Neural crest cell (in vitro differentiated cells): Measurements from ENCODE around the gene DIPK2A. TPM values are rescaled to one million over a fixed set of nuclear protein-coding genes. Genes with fewer than 3 reads are reported as not detected.
A peak's percentile ranks its signal among the peaks of the same experiment; 100 is the strongest.

Experiments used
- DNase-seq: peaks from one replicate; pipeline ENCODE4 v3.0.0; 2021; ENCODE audit warnings: low read depth, mixed read lengths, low spot score
- H3K27ac Mint-ChIP-seq: one replicate; pipeline ENCODE4 v1.8.0; 2021; ENCODE audit warnings: mild to moderate bottlenecking, mixed read lengths; ENCODE audit not compliant: unreplicated experiment
- H3K27me3 Mint-ChIP-seq: 2 replicates; pipeline ENCODE4 v1.8.0; 2021; ENCODE audit warnings: low read depth, mild to moderate bottlenecking, mixed read lengths
- H3K36me3 Mint-ChIP-seq: 2 replicates; pipeline ENCODE4 v1.8.0; 2021; ENCODE audit warnings: low read depth, mild to moderate bottlenecking, mixed read lengths
- H3K4me1 Mint-ChIP-seq: 2 replicates; pipeline ENCODE4 v1.8.0; 2021; ENCODE audit warnings: mixed read lengths
- H3K4me3 Mint-ChIP-seq: one replicate; pipeline ENCODE4 v1.8.0; 2021; ENCODE audit warnings: mild to moderate bottlenecking, mixed read lengths
- H3K9me3 Mint-ChIP-seq: 2 replicates; pipeline ENCODE4 v1.8.0; 2021; ENCODE audit warnings: mixed read lengths
- CTCF ChIP-seq: fragments of 200-600 bp; sonication (generic); conservative IDR thresholded peaks from 2 replicates; pipeline ENCODE4 v1.5.0; 2021; ENCODE audit warnings: antibody characterized with exemption, mild to moderate bottlenecking
- total RNA-seq: library from RNA; stranded (reverse); gene quantifications from 2 replicates; pipeline ENCODE4 v1.2.1, GENCODE V29; 2021

The DIPK2A gene
- total RNA-seq, 1 donor from 2014 or later = 15.5 TPM

GRCh38 chr3:143970773-143971358, 757 bp upstream of the DIPK2A start:
- Mint-ChIP-seq H3K27ac (peak overlapping the region; percentile 99), H3K4me3 (peak overlapping the region; percentile 96)
- TF ChIP-seq CTCF = peak; percentile 19

DNA sequence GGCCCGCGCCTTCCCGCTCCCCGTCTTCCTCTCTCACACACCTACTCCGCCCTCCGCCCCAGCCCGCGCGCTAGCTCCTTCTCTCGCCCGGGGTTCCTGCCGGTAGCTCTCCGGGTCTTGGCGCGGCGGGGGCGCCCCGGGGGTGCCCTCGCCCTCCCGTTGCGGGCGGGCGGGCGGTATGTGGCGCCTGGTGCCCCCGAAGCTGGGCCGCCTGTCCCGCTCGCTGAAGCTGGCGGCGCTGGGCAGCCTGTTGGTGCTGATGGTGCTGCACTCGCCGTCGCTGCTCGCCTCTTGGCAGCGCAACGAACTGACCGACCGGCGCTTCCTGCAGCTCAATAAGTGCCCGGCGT, 507 bp downstream of the DIPK2A start:
- Mint-ChIP-seq H3K27ac (peak overlapping the region; percentile 6), H3K27me3 (no peaks in the 10 kb centered on the region), H3K4me1 (peaks cover 39% of the 10 kb centered on the region), H3K9me3 (no peaks in the 10 kb centered on the region), H3K36me3 (no peaks in the 10 kb centered on the region), H3K4me3 (peak overlapping the region; percentile 96)
- DNase-seq = no peak
- no peak for TF ChIP-seq CTCF

More at GRCh38 chr3:143970773-143971358, 757 bp upstream of the DIPK2A start:
- Mint-ChIP-seq H3K36me3 (no peaks in the 10 kb centered on the region), H3K4me1 (peaks cover 33% of the 10 kb centered on the region), H3K27me3 (no peaks in the 10 kb centered on the region), H3K9me3 (no peaks in the 10 kb centered on the region)
- peak; percentile 53 for DNase-seq

GRCh38 chr3:143972505-143973258, 1.1 kb downstream of the DIPK2A start:
- Mint-ChIP-seq H3K4me1 (peaks cover 39% of the 10 kb centered on the region), H3K9me3 (no peaks in the 10 kb centered on the region), H3K4me3 (peak overlapping the region; percentile 96), H3K36me3 (no peaks in the 10 kb centered on the region), H3K27me3 (no peaks in the 10 kb centered on the region), H3K27ac (peak overlapping the region; percentile 81)
- DNase-seq = peak; percentile 57
- TF ChIP-seq CTCF = peak; percentile 62

GRCh38 chr3:143973259-143974021, 1.8 kb downstream of the DIPK2A start:
- H3K27me3 Mint-ChIP-seq = no peaks in the 10 kb centered on the region
- H3K4me1 Mint-ChIP-seq = peaks cover 39% of the 10 kb centered on the region
- H3K4me3 Mint-ChIP-seq = peak overlapping the region; percentile 96
- DNase-seq = no peak
- no peak for TF ChIP-seq CTCF
- H3K27ac Mint-ChIP-seq = peak overlapping the region; percentile 81
- H3K36me3 Mint-ChIP-seq = no peaks in the 10 kb centered on the region
- H3K9me3 Mint-ChIP-seq = no peaks in the 10 kb centered on the region

DNA sequence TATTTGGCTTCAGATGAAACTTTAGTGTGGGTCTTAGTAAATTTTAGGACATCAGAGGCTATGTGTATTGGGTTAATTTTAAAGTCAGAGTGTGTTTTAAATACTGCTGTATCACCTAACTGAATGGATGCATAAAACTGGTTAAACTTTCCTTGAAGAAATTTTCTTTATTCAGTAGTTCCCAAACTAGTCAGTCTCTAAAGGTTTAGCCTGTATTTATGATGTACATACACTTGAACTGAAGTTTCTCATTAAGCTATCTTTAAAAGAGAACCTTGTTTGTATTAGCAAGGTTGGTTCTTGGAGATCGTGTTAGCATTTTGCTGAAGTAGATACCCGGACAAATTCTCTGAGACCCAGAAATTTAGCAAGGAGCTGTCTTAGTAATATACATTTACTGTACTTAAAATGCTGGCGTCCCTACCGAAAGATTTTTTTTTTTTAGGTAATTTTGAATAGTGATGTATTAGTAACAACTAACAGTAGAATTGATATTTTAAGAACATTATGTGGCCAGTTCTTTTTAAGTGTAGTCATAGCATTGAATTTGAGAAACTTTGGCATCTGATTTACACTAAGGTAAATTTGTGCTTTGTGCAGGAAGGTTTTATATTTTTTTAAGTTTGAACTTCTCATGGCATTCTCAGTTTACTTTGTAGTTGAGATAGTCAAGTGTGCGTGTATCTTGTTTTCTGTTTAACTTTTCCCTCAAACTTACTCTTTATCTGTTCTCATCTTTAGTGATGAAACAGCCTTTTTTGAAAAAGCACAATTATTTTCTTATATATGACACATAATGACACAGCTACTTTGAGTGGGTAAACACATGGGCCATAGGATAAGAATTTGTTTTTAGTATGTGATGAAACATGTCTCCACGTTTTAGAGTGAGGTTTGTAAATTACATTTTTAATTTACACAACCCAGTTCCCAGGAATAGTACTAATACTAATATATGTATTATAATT, 2.9 kb downstream of the DIPK2A start:
- no peak for DNase-seq
- H3K36me3 Mint-ChIP-seq = no peaks in the 10 kb centered on the region
- no peaks in the 10 kb centered on the region for H3K9me3 Mint-ChIP-seq
- no peak overlapping the region for H3K27ac Mint-ChIP-seq
- no peak for TF ChIP-seq CTCF
- H3K27me3 Mint-ChIP-seq = no peaks in the 10 kb centered on the region
- peak overlapping the region; percentile 96 for H3K4me3 Mint-ChIP-seq
- peaks cover 45% of the 10 kb centered on the region for H3K4me1 Mint-ChIP-seq
